ENCODE measurements around the gene MOAP1.
"Not testable (repeated sequence)": the region's sequence is repeated elsewhere in the genome, so short reads cannot be mapped to it uniquely, and the experiment has no call there.

MOAP1 gene

GRCh38 chr14:93175492-93175891 lies 9.2 kb downstream of the MOAP1 start:
- Histone ChIP-seq H3K4me1 (ENCODE audit: control insufficient read depth, insufficient read depth, low read length) (peaks cover 4% of the 10 kb centered on the region), H3K4me2 (ENCODE audit: low read length) (no peak overlapping the region), H3K9me3 (replicated peaks; ENCODE audit: low read length) (no peaks in the 10 kb centered on the region), H3K36me3 (ENCODE audit: insufficient read depth, low read length) (no peaks in the 10 kb centered on the region), H3K27me3 (ENCODE audit: control insufficient read depth, insufficient read depth, low read length) (peaks cover 8% of the 10 kb centered on the region), H3K9ac (ENCODE audit: low read depth, low read length) (no peak overlapping the region), H3K4me3 (ENCODE audit: low read length) (no peak overlapping the region)

DNA sequence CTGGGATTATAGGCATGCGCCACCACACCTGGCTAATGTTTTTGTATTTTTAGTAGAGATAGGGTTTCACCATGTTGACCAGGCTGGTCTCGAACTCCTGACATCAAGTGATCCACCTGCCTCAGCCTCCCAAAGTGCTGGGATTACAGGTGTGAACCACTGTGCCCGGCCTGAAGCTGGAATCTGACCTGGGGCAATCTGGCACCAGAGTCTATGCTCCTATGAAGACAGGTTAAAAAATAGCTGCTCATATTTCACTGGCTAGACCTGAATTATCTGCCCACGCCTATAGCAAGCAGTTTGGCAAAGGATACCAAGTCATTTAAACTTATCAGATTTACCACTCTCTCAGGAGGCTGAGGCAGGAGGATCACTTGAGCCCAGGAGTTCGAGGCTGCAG lies 10.0 kb downstream of the MOAP1 start:
- not testable (repeated sequence) for H3K4me1 ChIP-seq (ENCODE audit: control insufficient read depth, insufficient read depth, low read length); H3K9me3 ChIP-seq (replicated peaks; ENCODE audit: low read length); H3K27me3 ChIP-seq (ENCODE audit: control insufficient read depth, insufficient read depth, low read length); H3K4me2 ChIP-seq (ENCODE audit: low read length); H3K4me3 ChIP-seq (ENCODE audit: low read length); H3K36me3 ChIP-seq (ENCODE audit: insufficient read depth, low read length); H3K9ac ChIP-seq (ENCODE audit: low read depth, low read length)

DNA sequence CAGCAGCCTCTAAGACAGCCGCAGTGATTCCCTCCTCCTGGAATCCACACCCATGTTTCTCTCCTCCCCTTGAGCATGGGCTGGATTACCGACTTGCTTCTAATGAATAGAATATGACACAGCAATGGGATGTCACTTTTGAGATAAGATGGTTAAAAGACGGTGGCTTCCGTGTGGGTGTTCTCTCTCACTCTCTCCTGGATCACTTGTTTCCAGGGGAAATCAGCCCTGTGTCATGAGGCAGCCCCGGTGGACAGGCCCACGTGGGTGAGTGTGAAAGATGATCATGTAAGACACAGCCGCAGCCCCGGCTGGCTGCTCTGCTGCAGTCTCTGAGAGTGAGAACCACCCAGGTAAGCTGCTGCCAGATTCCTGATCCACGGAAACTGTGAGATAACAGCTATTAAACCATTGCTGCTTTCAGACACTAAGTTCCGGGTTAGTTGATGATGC lies 10.7 kb downstream of the MOAP1 start:
- Histone ChIP-seq H3K9ac (ENCODE audit: low read depth, low read length) (no peak overlapping the region), H3K4me3 (ENCODE audit: low read length) (no peak overlapping the region), H3K27me3 (ENCODE audit: control insufficient read depth, insufficient read depth, low read length) (peaks cover 8% of the 10 kb centered on the region), H3K36me3 (ENCODE audit: insufficient read depth, low read length) (no peaks in the 10 kb centered on the region), H3K4me2 (ENCODE audit: low read length) (no peak overlapping the region), H3K9me3 (replicated peaks; ENCODE audit: low read length) (no peaks in the 10 kb centered on the region), H3K4me1 (ENCODE audit: control insufficient read depth, insufficient read depth, low read length) (no peaks in the 10 kb centered on the region)

GRCh38 chr14:93171376-93171775 lies 13.3 kb downstream of the MOAP1 start:
- Histone ChIP-seq H3K9me3 (replicated peaks; ENCODE audit: low read length) (no peaks in the 10 kb centered on the region), H3K9ac (ENCODE audit: low read depth, low read length) (no peak overlapping the region)

DNA sequence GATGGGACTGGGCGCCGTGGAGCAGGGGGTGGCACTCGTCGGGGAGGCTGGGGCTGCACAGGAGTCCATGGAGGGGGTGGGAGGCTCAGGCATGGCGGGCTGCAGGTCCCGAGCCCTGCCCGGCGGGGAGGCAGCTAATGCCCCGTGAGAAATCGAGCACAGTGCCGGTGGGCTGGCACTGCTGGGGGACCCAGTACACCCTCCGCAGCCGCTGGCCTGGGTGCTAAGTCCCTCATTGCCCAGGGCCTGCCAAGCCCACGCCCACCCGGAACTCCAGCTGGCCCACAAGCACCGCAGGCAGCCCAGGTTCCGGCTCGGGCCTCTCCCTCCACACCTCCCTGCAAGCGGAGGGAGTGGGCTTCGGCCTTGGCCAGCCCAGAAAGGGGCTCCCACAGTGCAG lies 14.6 kb downstream of the MOAP1 start:
- not testable (repeated sequence) for H3K9me3 ChIP-seq (replicated peaks; ENCODE audit: low read length); H3K27me3 ChIP-seq (ENCODE audit: control insufficient read depth, insufficient read depth, low read length); H3K4me3 ChIP-seq (ENCODE audit: low read length); H3K36me3 ChIP-seq (ENCODE audit: insufficient read depth, low read length); H3K4me1 ChIP-seq (ENCODE audit: control insufficient read depth, insufficient read depth, low read length); H3K9ac ChIP-seq (ENCODE audit: low read depth, low read length); H3K4me2 ChIP-seq (ENCODE audit: low read length)

More at GRCh38 chr14:93171376-93171775, 13.3 kb downstream of the MOAP1 start:
- H3K4me2 ChIP-seq (ENCODE audit: low read length) = no peak overlapping the region
- H3K36me3 ChIP-seq (ENCODE audit: insufficient read depth, low read length) = no peaks in the 10 kb centered on the region
- H3K4me3 ChIP-seq (ENCODE audit: low read length) = no peak overlapping the region
- H3K27me3 ChIP-seq (ENCODE audit: control insufficient read depth, insufficient read depth, low read length) = peaks cover 8% of the 10 kb centered on the region
- no peaks in the 10 kb centered on the region for H3K4me1 ChIP-seq (ENCODE audit: control insufficient read depth, insufficient read depth, low read length)

DNA sequence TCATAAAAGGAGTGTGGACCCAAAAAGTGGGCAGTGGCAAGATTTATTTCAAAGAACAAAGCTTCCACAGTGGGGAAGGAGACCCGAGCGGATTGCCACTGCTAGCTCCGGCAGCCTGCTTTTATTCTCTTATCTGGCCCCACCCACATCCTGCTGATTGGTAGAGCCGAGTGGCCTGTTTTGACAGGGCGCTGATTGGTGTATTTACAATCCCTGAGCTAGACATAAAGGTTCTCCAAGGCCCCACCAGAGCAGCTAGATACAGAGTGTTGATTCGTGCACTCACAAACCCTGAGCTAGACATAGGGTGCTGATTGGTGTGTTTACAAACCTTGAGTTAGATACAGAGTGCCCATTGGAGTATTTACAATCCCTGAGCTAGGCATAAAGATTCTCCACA lies 15.1 kb downstream of the MOAP1 start:
- not testable (repeated sequence) for H3K4me1 ChIP-seq (ENCODE audit: control insufficient read depth, insufficient read depth, low read length); H3K4me2 ChIP-seq (ENCODE audit: low read length)

DNA sequence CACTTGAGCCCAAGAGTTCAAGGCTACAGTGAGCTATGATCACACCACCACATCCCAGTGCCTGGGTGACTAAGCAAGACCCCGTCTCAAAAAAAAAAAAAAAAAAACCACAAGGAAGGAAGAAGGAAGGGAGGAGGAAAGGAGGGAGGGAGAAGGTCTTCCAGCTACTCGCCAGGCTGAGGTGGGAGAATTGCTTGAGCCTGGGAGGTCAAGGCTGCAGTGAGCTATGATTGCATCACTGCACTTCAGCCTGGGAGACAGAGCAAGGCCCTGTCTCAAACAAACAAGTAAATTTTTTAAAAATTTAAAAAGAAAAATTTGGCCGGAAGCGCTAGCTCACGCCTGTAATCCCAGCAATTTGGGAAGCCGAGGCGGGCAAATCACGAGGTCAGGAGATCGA lies 16.1 kb downstream of the MOAP1 start:
- not testable (repeated sequence) for H3K4me2 ChIP-seq (ENCODE audit: low read length); H3K9me3 ChIP-seq (replicated peaks; ENCODE audit: low read length); H3K9ac ChIP-seq (ENCODE audit: low read depth, low read length); H3K4me3 ChIP-seq (ENCODE audit: low read length); H3K36me3 ChIP-seq (ENCODE audit: insufficient read depth, low read length); H3K4me1 ChIP-seq (ENCODE audit: control insufficient read depth, insufficient read depth, low read length); H3K27me3 ChIP-seq (ENCODE audit: control insufficient read depth, insufficient read depth, low read length)

More for the DNA sequence above, 15.1 kb downstream of the MOAP1 start:
- H3K4me3 ChIP-seq (ENCODE audit: low read length); H3K9ac ChIP-seq (ENCODE audit: low read depth, low read length); H3K9me3 ChIP-seq (replicated peaks; ENCODE audit: low read length); H3K36me3 ChIP-seq (ENCODE audit: insufficient read depth, low read length); H3K27me3 ChIP-seq (ENCODE audit: control insufficient read depth, insufficient read depth, low read length): not testable (repeated sequence)

DNA sequence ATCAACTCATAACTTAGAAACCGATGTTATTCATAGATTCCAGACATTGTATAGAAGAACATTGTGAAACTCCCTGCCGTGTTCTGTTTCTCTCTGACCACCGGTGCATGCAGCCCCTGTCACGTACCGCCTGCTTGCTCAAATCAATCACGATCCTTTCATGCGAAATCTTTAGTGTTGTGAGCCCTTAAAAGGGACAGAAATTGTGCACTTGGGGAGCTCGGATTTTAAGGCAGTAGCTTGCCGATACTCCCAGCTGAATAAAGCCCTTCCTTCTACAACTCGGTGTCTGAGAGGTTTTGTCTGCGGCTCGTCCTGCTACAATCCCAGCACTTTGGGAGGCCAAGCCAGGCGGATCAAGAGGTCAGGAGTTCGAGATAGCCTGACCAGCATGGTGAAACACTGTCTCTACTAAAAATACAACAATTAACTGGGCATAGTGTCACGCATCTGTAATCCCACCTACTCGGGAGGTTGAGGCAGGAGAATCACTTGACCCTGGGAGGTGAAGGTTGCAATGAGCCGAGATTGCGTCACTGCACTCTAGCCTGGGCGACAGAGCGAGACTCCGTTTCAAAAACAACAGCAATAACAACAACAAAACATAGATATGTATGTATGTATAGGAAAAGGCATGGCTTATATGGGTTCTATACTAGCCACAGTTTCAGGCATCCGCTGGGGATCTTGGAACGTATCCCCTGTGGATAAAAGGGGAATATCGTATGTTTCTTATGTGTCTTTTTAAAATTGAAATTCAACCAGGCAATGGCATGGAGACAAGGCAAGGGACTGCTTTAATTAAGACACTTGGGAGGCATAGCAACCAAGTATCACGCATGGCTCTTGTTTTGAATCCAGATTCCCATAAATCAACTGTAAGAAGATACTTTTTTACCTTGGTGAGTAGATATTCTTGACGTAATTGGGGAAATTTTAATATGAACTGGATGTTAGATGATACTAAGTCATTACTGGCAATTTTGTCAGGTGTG lies 19.1 kb downstream of the MOAP1 start:
- H3K9ac ChIP-seq (ENCODE audit: low read depth, low read length); H3K4me2 ChIP-seq (ENCODE audit: low read length); H3K4me1 ChIP-seq (ENCODE audit: control insufficient read depth, insufficient read depth, low read length); H3K36me3 ChIP-seq (ENCODE audit: insufficient read depth, low read length); H3K9me3 ChIP-seq (replicated peaks; ENCODE audit: low read length); H3K4me3 ChIP-seq (ENCODE audit: low read length); H3K27me3 ChIP-seq (ENCODE audit: control insufficient read depth, insufficient read depth, low read length): not testable (repeated sequence)

DNA sequence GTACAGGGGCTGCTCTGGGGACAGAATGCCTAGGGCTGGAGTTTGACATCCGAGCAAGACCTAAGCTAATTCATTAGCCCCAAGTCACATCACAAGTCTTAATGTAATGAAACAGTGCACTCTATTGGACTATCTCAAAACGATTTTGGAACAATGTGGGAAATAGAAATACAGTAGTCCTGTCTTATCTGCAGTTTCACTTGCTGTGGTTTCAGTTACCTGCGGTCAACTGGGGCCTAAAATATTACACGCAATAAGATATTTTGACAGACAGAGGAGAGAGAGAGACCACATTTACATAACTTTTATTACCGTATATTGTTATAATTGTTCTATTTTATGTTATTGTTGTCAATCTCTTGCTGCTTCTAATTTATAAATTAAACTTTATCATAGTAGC lies 21.1 kb downstream of the MOAP1 start:
- Histone ChIP-seq H3K36me3 (ENCODE audit: insufficient read depth, low read length) (no peaks in the 10 kb centered on the region), H3K27me3 (ENCODE audit: control insufficient read depth, insufficient read depth, low read length) (peaks cover 5% of the 10 kb centered on the region), H3K9ac (ENCODE audit: low read depth, low read length) (no peak overlapping the region), H3K4me1 (ENCODE audit: control insufficient read depth, insufficient read depth, low read length) (no peaks in the 10 kb centered on the region), H3K4me2 (ENCODE audit: low read length) (no peak overlapping the region), H3K4me3 (ENCODE audit: low read length) (no peak overlapping the region), H3K9me3 (replicated peaks; ENCODE audit: low read length) (no peaks in the 10 kb centered on the region)

- H3K9ac ChIP-seq (ENCODE audit: low read depth, low read length) = no peak overlapping the region
- no peaks in the 10 kb centered on the region for H3K36me3 ChIP-seq (ENCODE audit: insufficient read depth, low read length)
- no peak overlapping the region for H3K4me3 ChIP-seq (ENCODE audit: low read length)
- no peak overlapping the region for H3K4me2 ChIP-seq (ENCODE audit: low read length)
- peaks cover 9% of the 10 kb centered on the region for H3K27me3 ChIP-seq (ENCODE audit: control insufficient read depth, insufficient read depth, low read length)
- H3K4me1 ChIP-seq (ENCODE audit: control insufficient read depth, insufficient read depth, low read length) = no peaks in the 10 kb centered on the region
- no peaks in the 10 kb centered on the region for H3K9me3 ChIP-seq (replicated peaks; ENCODE audit: low read length)
Measured at GRCh38 chr14:93161411-93161940, 23.2 kb downstream of the MOAP1 start.

- Histone ChIP-seq H3K4me2 (ENCODE audit: low read length) (no peak overlapping the region), H3K4me1 (ENCODE audit: control insufficient read depth, insufficient read depth, low read length) (no peaks in the 10 kb centered on the region)
Measured at GRCh38 chr14:93160353-93160801, 24.3 kb downstream of the MOAP1 start.

More at GRCh38 chr14:93160353-93160801, 24.3 kb downstream of the MOAP1 start:
- no peak overlapping the region for H3K9ac ChIP-seq (ENCODE audit: low read depth, low read length)
- no peak overlapping the region for H3K4me3 ChIP-seq (ENCODE audit: low read length)
- peaks cover 9% of the 10 kb centered on the region for H3K27me3 ChIP-seq (ENCODE audit: control insufficient read depth, insufficient read depth, low read length)
- H3K9me3 ChIP-seq (replicated peaks; ENCODE audit: low read length) = no peaks in the 10 kb centered on the region
- H3K36me3 ChIP-seq (ENCODE audit: insufficient read depth, low read length) = no peaks in the 10 kb centered on the region

Data from skeletal muscle satellite cell (primary cell).